GM23338 (cell line): ENCODE data around the gene NTM. TPM values are rescaled to one million over a fixed set of nuclear protein-coding genes. Genes with fewer than 3 reads are reported as not detected.

ENCODE experiments used
- ATAC-seq: fragments of 200-7000 bp; cut with Tn5 transposase; 3 replicates; pipeline ENCODE4 v1.9.1; 2020
- DNase-seq: peaks from one replicate; pipeline ENCODE4 v3.0.0-alpha.2; 2015; ENCODE audit warnings: low spot score
- H2AFZ ChIP-seq: fragments of 200-600 bp; sonication (generic); 2 replicates; pipeline ENCODE4 v1.8.0; 2016; ENCODE audit warnings: antibody characterized with exemption, mild to moderate bottlenecking, moderate library complexity
- H3F3A ChIP-seq: fragments of 200-600 bp; sonication (generic); replicated peaks from 2 replicates; pipeline ENCODE4 v1.8.0; 2017; ENCODE audit warnings: antibody characterized with exemption, mixed run types, low read depth
- H3K27ac ChIP-seq: fragments of 200-600 bp; sonication (generic); 2 replicates; pipeline ENCODE4 v1.6.1; 2016; ENCODE audit warnings: low read depth
- H3K27me3 ChIP-seq: fragments of 200-600 bp; sonication (generic); 2 replicates; pipeline ENCODE4 v1.8.0; 2016; ENCODE audit warnings: mild to moderate bottlenecking, mixed run types, moderate library complexity; ENCODE audit not compliant: insufficient read depth
- H3K36me3 ChIP-seq: fragments of 200-600 bp; sonication (generic); 2 replicates; pipeline ENCODE4 v1.8.0; 2016; ENCODE audit warnings: mild to moderate bottlenecking; ENCODE audit not compliant: insufficient read depth
- H3K4me1 ChIP-seq: fragments of 200-600 bp; sonication (generic); 2 replicates; pipeline ENCODE4 v1.8.0; 2016; ENCODE audit warnings: mild to moderate bottlenecking, moderate library complexity; ENCODE audit not compliant: insufficient read depth
- H3K4me2 ChIP-seq: fragments of 200-600 bp; sonication (generic); 2 replicates; pipeline ENCODE4 v1.7.1; 2017; ENCODE audit warnings: mixed run types
- H3K4me3 ChIP-seq: fragments of 200-600 bp; sonication (generic); 2 replicates; pipeline ENCODE4 v1.6.1; 2016; ENCODE audit warnings: mixed run types
- H3K79me2 ChIP-seq: fragments of 200-600 bp; sonication (generic); replicated peaks from 2 replicates; pipeline ENCODE4 v1.8.0; 2017; ENCODE audit warnings: mild to moderate bottlenecking; ENCODE audit not compliant: insufficient read depth
- H3K9me2 ChIP-seq: fragments of 200-600 bp; sonication (generic); 2 replicates; pipeline ENCODE4 v1.8.0; 2017; ENCODE audit not compliant: insufficient read depth
- H4K20me1 ChIP-seq: fragments of 200-600 bp; sonication (generic); replicated peaks from 2 replicates; pipeline ENCODE4 v1.8.0; 2017; ENCODE audit warnings: mild to moderate bottlenecking; ENCODE audit not compliant: insufficient read depth
- H3K27ac Mint-ChIP-seq: 2 replicates; pipeline ENCODE4 v1.8.0; 2020; ENCODE audit warnings: inconsistent platforms, mild to moderate bottlenecking, moderate library complexity, mixed read lengths
- H3K27me3 Mint-ChIP-seq: 3 replicates; pipeline ENCODE4 v1.8.0; 2022; ENCODE audit warnings: low read depth, mild to moderate bottlenecking, moderate library complexity, mixed read lengths, inconsistent platforms; ENCODE audit not compliant: insufficient read depth, poor library complexity
- H3K36me3 Mint-ChIP-seq: 3 replicates; pipeline ENCODE4 v1.8.0; 2021; ENCODE audit warnings: low read depth, mild to moderate bottlenecking, inconsistent platforms, moderate library complexity, mixed read lengths
- H3K4me1 Mint-ChIP-seq: 3 replicates; pipeline ENCODE4 v1.8.0; 2020; ENCODE audit warnings: mild to moderate bottlenecking, inconsistent platforms, mixed read lengths
- H3K4me3 Mint-ChIP-seq: 3 replicates; pipeline ENCODE4 v1.8.0; 2021; ENCODE audit warnings: moderate library complexity, mild to moderate bottlenecking, inconsistent platforms, mixed read lengths
- H3K9me3 Mint-ChIP-seq: 3 replicates; pipeline ENCODE4 v1.8.0; 2020; ENCODE audit warnings: moderate library complexity, mild to moderate bottlenecking, inconsistent platforms, mixed read lengths
- CREB1 ChIP-seq: fragments of 250-450 bp; sonication (Bioruptor Pico); IDR thresholded peaks from 2 replicates; pipeline ENCODE4 v1.5.0; 2020; ENCODE audit warnings: low read depth, mild to moderate bottlenecking, moderate library complexity
- CTCF ChIP-seq, 2 experiments: fragments of 200-600 bp in 1 of 2; sonication (generic) in 1 of 2; conservative IDR thresholded peaks; 2 replicates each; pipeline versions ENCODE4 v1.5.1 to v1.6.1; 2016 to 2017; ENCODE audit warnings: antibody characterized with exemption in 2 of 2, low read depth in 2 of 2, mild to moderate bottlenecking in 2 of 2, moderate library complexity in 1 of 2
- ETS1 ChIP-seq: IDR thresholded peaks from 2 replicates; pipeline ENCODE4 v1.6.1; 2016; ENCODE audit warnings: antibody characterized with exemption
- EZH2 ChIP-seq: fragments of 200-600 bp; sonication (generic); IDR thresholded peaks from one replicate; pipeline ENCODE4 v1.8.0; 2017; ENCODE audit warnings: antibody characterized with exemption, mild to moderate bottlenecking, low read depth; ENCODE audit not compliant: unreplicated experiment
- EZH2phosphoT487 ChIP-seq: fragments of 200-600 bp; sonication (generic); IDR thresholded peaks from one replicate; pipeline ENCODE4 v1.8.1; 2018; ENCODE audit warnings: antibody characterized with exemption; ENCODE audit not compliant: unreplicated experiment
- JUNB ChIP-seq: IDR thresholded peaks from one replicate; pipeline ENCODE4 v1.6.1; 2016; ENCODE audit warnings: antibody characterized with exemption; ENCODE audit not compliant: unreplicated experiment
- NANOG ChIP-seq: IDR thresholded peaks from 2 replicates; pipeline ENCODE4 v1.6.1; 2016; ENCODE audit warnings: antibody characterized with exemption, borderline replicate concordance
- POLR2AphosphoS5 ChIP-seq: IDR thresholded peaks from 2 replicates; pipeline ENCODE4 v1.6.1; 2016; ENCODE audit warnings: antibody characterized with exemption, low read depth
- REST ChIP-seq: IDR thresholded peaks from one replicate; pipeline ENCODE4 v1.6.1; 2018; ENCODE audit warnings: antibody characterized with exemption; ENCODE audit not compliant: unreplicated experiment
- STAT1 ChIP-seq: IDR thresholded peaks from one replicate; pipeline ENCODE4 v1.6.1; 2016; ENCODE audit warnings: antibody characterized with exemption; ENCODE audit not compliant: unreplicated experiment
- ZNF114 ChIP-seq: fragments of 250-450 bp; sonication (Bioruptor Pico); IDR thresholded peaks from 2 replicates; pipeline ENCODE4 v1.5.0; 2020; ENCODE audit warnings: mild to moderate bottlenecking, moderate library complexity
- ZNF331 ChIP-seq: fragments of 250-450 bp; sonication (Bioruptor Pico); IDR thresholded peaks from 2 replicates; pipeline ENCODE4 v1.5.0; 2020; ENCODE audit warnings: low read depth, mild to moderate bottlenecking, moderate library complexity
- ZNF462 ChIP-seq: fragments of 250-450 bp; sonication (Bioruptor Pico); IDR thresholded peaks from 2 replicates; pipeline ENCODE4 v1.5.0; 2020; ENCODE audit warnings: mild to moderate bottlenecking, moderate library complexity
- polyA plus RNA-seq: library from polyadenylated mRNA; unstranded; fragments of >200 nt; fragmentation: Nextera tagmentation; extraction: Ambion mirVana; gene quantifications from 2 replicates; pipeline ENCODE4 v1.2.1, GENCODE V29; 2016
- total RNA-seq: library from RNA; depleted of rRNA; stranded (reverse); fragments of >200 nt; shearing (Covaris generic); gene quantifications from 2 replicates; pipeline ENCODE4 v1.2.3, GENCODE V29; 2014

Gene NTM
- total and polyA plus RNA-seq, 2 experiments from 2014 or later = 10.6 to 14.6 TPM

- Mint-ChIP-seq H3K4me3 (no peak overlapping the region), H3K36me3 (no peaks in the 10 kb centered on the region), H3K9me3 (no peaks in the 10 kb centered on the region), H3K27me3 (peaks cover 6% of the 10 kb centered on the region), H3K27ac (no peak overlapping the region), H3K4me1 (peaks cover 7% of the 10 kb centered on the region)
- DNase-seq (no peak), ATAC-seq (no peak)
- H3K27ac ChIP-seq = no peak overlapping the region
- no peak overlapping the region for H2AFZ ChIP-seq
- no peak overlapping the region for H3K4me2 ChIP-seq
- no peaks in the 10 kb centered on the region for H3F3A ChIP-seq
- H3K27me3 ChIP-seq = no peaks in the 10 kb centered on the region
- no peak overlapping the region for H3K4me3 ChIP-seq
- no peaks in the 10 kb centered on the region for H4K20me1 ChIP-seq
- H3K36me3 ChIP-seq = no peaks in the 10 kb centered on the region
- TF ChIP-seq ZNF114 (CRISPR knock-in tag) (no peak), CREB1 (CRISPR knock-in tag) (no peak), JUNB (no peak), POLR2AphosphoS5 (no peak), EZH2phosphoT487 (no peak), ZNF331 (CRISPR knock-in tag) (no peak), ZNF462 (CRISPR knock-in tag) (no peak), ETS1 (no peak), STAT1 (no peak), NANOG (no peak), REST (no peak), CTCF (conservative IDR thresholded peaks at IDR 0.05; ENCODE audit: low read depth in 2 of 2) (no peak), EZH2 (no peak)
- H3K79me2 ChIP-seq = no peaks in the 10 kb centered on the region
- H3K4me1 ChIP-seq = no peaks in the 10 kb centered on the region
- H3K9me2 ChIP-seq = no peaks in the 10 kb centered on the region
Measured at GRCh38 chr11:131533998-131534397, 163.6 kb downstream of the NTM start.
